Ovary (tissue), 9 donors: ENCODE data around the gene CD247. TPM values are rescaled to one million over a fixed set of nuclear protein-coding genes. Genes with fewer than 3 reads are reported as not detected.

ENCODE experiments used
- DNase-seq, 5 donors: peaks; one replicate each; pipeline ENCODE4 v3.0.0-alpha.2; 2019 to 2020
- H3K27ac ChIP-seq, 2 donors: fragments of 200-600 bp; one replicate each; pipeline versions ENCODE4 v1.5.1 to v1.8.0; 2019 to 2022
- H3K27me3 ChIP-seq: fragments of 200-600 bp; one replicate; pipeline ENCODE4 v1.8.0; 2022
- H3K36me3 ChIP-seq: fragments of 200-600 bp; sonication (generic); one replicate; pipeline ENCODE4 v1.5.1; 2019
- H3K4me1 ChIP-seq: one replicate; pipeline ENCODE4 v1.8.1; 2013; ENCODE audit warnings: mild to moderate bottlenecking, moderate library complexity; ENCODE audit not compliant: insufficient read depth
- H3K4me3 ChIP-seq: fragments of 200-600 bp; sonication (generic); one replicate; pipeline ENCODE4 v1.5.1; 2017
- H3K9me3 ChIP-seq, 2 donors: fragments of 200-600 bp in 1 of 2; sonication (generic) in 1 of 2; one replicate each; pipeline versions ENCODE4 v1.5.1 to v1.8.1; 2013 to 2019; ENCODE audit warnings: mild to moderate bottlenecking in 1 of 2, moderate library complexity in 1 of 2
- CTCF ChIP-seq, 3 donors: fragments of 450-650 bp in 2 of 3; fragments of 200-600 bp in 1 of 3; IDR thresholded peaks; one replicate each; pipeline versions ENCODE4 v1.5.1 to v1.8.0; 2016 to 2022; ENCODE audit warnings: antibody characterized with exemption in 3 of 3, mild to moderate bottlenecking in 1 of 3
- EP300 ChIP-seq: sonication (generic); formaldehyde crosslinking; IDR thresholded peaks from one replicate; pipeline ENCODE4 v1.6.1; 2017; ENCODE audit warnings: antibody characterized with exemption
- POLR2A ChIP-seq: fragments of 450-650 bp; IDR thresholded peaks from one replicate; pipeline ENCODE4 v1.6.1; 2017; ENCODE audit warnings: antibody characterized with exemption, mild to moderate bottlenecking, moderate library complexity
- WGBS, 3 donors: extraction: QIAGEN DNeasy Blood & Tissue Kit in 1 of 3; methylation state at CpG; one replicate each; pipeline versions ENCODE4 v1.1.5 to v1.1.7; 2013 to 2017; 5-methylcytosine and 5-hydroxymethylcytosine counted together
- intact Hi-C, 4 donors: fragments of 100-400 bp; cut with DNase I; formaldehyde crosslinking; loops; one replicate each; pipeline versions ENCODE4 v1.11.0 to v1.15.1; 2022 to 2023
- polyA plus RNA-seq, 2 donors: library from polyadenylated mRNA; stranded (reverse); fragments of 200-250 nt in 1 of 2; fragments of 350-450 nt in 1 of 2; fragmentation: Illumina TruSeq in 1 of 2; extraction: RNeasy Lipid Tissue Mini Kit (QIAGEN cat#74804) in 1 of 2; gene quantifications; one replicate each; pipeline ENCODE4 v1.2.3, GENCODE V29; 2013 to 2014
- total RNA-seq, 7 donors: library from RNA; depleted of rRNA in 2 of 7; stranded (reverse); fragments of >200 nt in 2 of 7; fragmentation: NEBNext Ultra II Directional in 3 of 7; extraction: Animal tissue kit (Norgen Biotek cat#: 25700) in 3 of 7; gene quantifications; one replicate each; pipeline versions ENCODE4 v1.1.0 to v1.2.4, GENCODE V29; 2016 to 2023
- donor health status: DM: no; HTN: no; CAD: no; lungs with moderate emphysema.
- donor health status: DM: no; HTN: no; CAD: no.
- donor health status: Bipolar disorder and iron deficiency.
- donor health status: DM: yes; HTN: yes; CAD: no.
- donor health status: DM: no; HTN: no; CAD: no.
- donor health status: DM: yes; HTN: yes; CAD: no.

CD247 gene
- total and polyA plus RNA-seq, 9 donors: 0.32 to 3.3 (median 0.47) TPM

GRCh38 chr1:167447521-167448136 lies 70.7 kb downstream of the CD247 start:
- DNase-seq: no peak
- WGBS, 3 donors: 69 to 76% (median 71%) methylated on average over 10 of the region's 10 CpGs
- intact Hi-C loops: loop anchor here in 1 of 4 donors (10.0 kb wide), 1 partner anchor 173 kb away; no protein-coding TSS in a partner anchor
- Histone ChIP-seq H3K9me3 (no peaks in the 10 kb centered on the region), H3K4me1 (no peaks in the 10 kb centered on the region), H3K4me3 (no peak overlapping the region), H3K36me3 (no peaks in the 10 kb centered on the region), H3K27ac (no peak overlapping the region), H3K27me3 (no peaks in the 10 kb centered on the region)
- TF ChIP-seq EP300 (no peak), POLR2A (no peak), CTCF (IDR thresholded peaks at IDR 0.05) (no peak)

GRCh38 chr1:167446966-167447365 lies 71.4 kb downstream of the CD247 start:
- intact Hi-C loops: loop anchor here in 1 of 4 donors (10.0 kb wide), 1 partner anchor 172 kb away; no protein-coding TSS in a partner anchor
- no peak overlapping the region for H3K27ac ChIP-seq
- DNase-seq: no peak

GRCh38 chr1:167443757-167444156 lies 74.6 kb downstream of the CD247 start:
- DNase-seq: no peak
- Histone ChIP-seq H3K27ac (no peak overlapping the region), H3K36me3 (no peaks in the 10 kb centered on the region), H3K4me1 (no peaks in the 10 kb centered on the region), H3K9me3 (no peaks in the 10 kb centered on the region), H3K4me3 (no peak overlapping the region), H3K27me3 (no peaks in the 10 kb centered on the region)
- WGBS, 3 donors: 89 to 91% (median 89%) methylated on average over 5 of the region's 5 CpGs
- intact Hi-C loops: loop anchor here (5.0 to 10.0 kb wide), 3 partner anchors 169 to 376 kb away; no protein-coding TSS in a partner anchor
- TF ChIP-seq POLR2A (no peak), CTCF (IDR thresholded peaks at IDR 0.05) (no peak), EP300 (no peak)

More at GRCh38 chr1:167446966-167447365, 71.4 kb downstream of the CD247 start:
- no peak for TF ChIP-seq EP300
- no peak for TF ChIP-seq POLR2A
- TF ChIP-seq CTCF (IDR thresholded peaks at IDR 0.05): no peak
- no peaks in the 10 kb centered on the region for H3K4me1 ChIP-seq
- WGBS, 3 donors: 58 to 60% (median 59%) methylated on average over 3 of the region's 3 CpGs
- no peaks in the 10 kb centered on the region for H3K36me3 ChIP-seq
- H3K27me3 ChIP-seq: no peaks in the 10 kb centered on the region
- H3K9me3 ChIP-seq: no peaks in the 10 kb centered on the region
- no peak overlapping the region for H3K4me3 ChIP-seq

GRCh38 chr1:167442854-167443565 lies 75.3 kb downstream of the CD247 start:
- Histone ChIP-seq H3K4me3 (no peak overlapping the region), H3K4me1 (no peaks in the 10 kb centered on the region), H3K27me3 (no peaks in the 10 kb centered on the region), H3K9me3 (no peaks in the 10 kb centered on the region), H3K27ac (no peak overlapping the region), H3K36me3 (no peaks in the 10 kb centered on the region)
- WGBS, 3 donors: 84 to 86% (median 85%) methylated on average over 9 of the region's 9 CpGs
- no peak for DNase-seq
- intact Hi-C loops: loop anchor here (5.0 to 10.0 kb wide), 3 partner anchors 168 to 376 kb away; no protein-coding TSS in a partner anchor
- TF ChIP-seq CTCF (IDR thresholded peaks at IDR 0.05): no peak
- TF ChIP-seq POLR2A: no peak
- TF ChIP-seq EP300: no peak
